ENCODE measurements around the gene SNAI3. TPM values are rescaled to one million over a fixed set of nuclear protein-coding genes. Genes with fewer than 3 reads are reported as not detected.

SNAI3 gene
- total and polyA plus RNA-seq, 2 of the 4 experiments (the other 2 are of a cell fraction), result 0.21 TPM; not detected in 1

DNA sequence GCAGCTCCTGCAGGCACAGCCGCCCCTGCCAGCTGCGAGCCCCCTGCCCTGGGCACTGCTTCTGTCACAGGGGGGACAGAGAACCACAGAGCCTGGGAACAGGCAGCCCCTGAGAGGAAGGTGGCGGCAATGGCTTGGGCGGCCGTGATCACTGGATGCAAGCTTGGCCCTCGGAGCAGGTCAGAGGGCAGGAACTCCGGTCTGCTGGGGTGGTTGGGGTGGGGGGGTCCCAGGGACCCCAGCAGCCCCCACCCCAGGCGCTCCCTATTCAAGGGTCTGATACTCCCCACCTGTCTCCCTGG lies 33.6 kb downstream of the SNAI3 start:
- no peak for DNase-seq
- 100% methylated on average over 2 of the region's 8 CpGs; no CpG with 5 or more reads in 1 of the 2 experiments for WGBS, 2 experiments (ENCODE audit: extremely low coverage in 2 of 2, insufficient read length in 1 of 2)
- CTCF ChIA-PET, result no interaction called here

More for the DNA sequence above, 33.6 kb downstream of the SNAI3 start:
- no peak overlapping the region for H3K4ac ChIP-seq (ENCODE audit: low read depth, low read length)
- no peak overlapping the region for H2BK15ac ChIP-seq (ENCODE audit: low read depth, low read length)
- in situ Hi-C loops (cut with MboI; ENCODE audit: low sequenced_read_pairs), result no loop called here
- H3K23ac ChIP-seq (ENCODE audit: low read depth, low read length), result no peak overlapping the region
- no peaks in the 10 kb centered on the region for H3K9me1 ChIP-seq (ENCODE audit: insufficient read depth, low read length)
- no peak overlapping the region for H2BK5ac ChIP-seq (ENCODE audit: low read depth, low read length, poor library complexity, severe bottlenecking)
- H4K91ac ChIP-seq (ENCODE audit: insufficient read depth, low read depth, low read length), result no peak overlapping the region
- dilution Hi-C loops (cut with HindIII; ENCODE audit: low sequenced_read_pairs, unreplicated experiment), result no loop called here
- H2BK20ac ChIP-seq (ENCODE audit: low read depth, low read length), result no peak overlapping the region
- TF ChIP-seq MAZ (IDR thresholded peaks at IDR 0.05; ENCODE audit: borderline replicate concordance, low read depth, low read length) (no peak), NFE2L2 (IDR thresholded peaks at IDR 0.05; ENCODE audit: low read depth, low read length) (no peak), SMC3 (IDR thresholded peaks at IDR 0.05; ENCODE audit: low read depth, low read length) (no peak), FOS (IDR thresholded peaks at IDR 0.05; ENCODE audit: low read depth, low read length) (no peak), CHD1 (IDR thresholded peaks at IDR 0.05; ENCODE audit: low read depth, low read length) (no peak), MAFK (IDR thresholded peaks at IDR 0.05; ENCODE audit: low read depth, low read length) (no peak), CEBPB (IDR thresholded peaks at IDR 0.05; ENCODE audit: low read depth, low read length) (no peak), RAD21 (IDR thresholded peaks at IDR 0.05; ENCODE audit: low read length) (no peak), RFX5 (IDR thresholded peaks at IDR 0.05; ENCODE audit: low read depth, low read length) (no peak), POLR2A (IDR thresholded peaks at IDR 0.05; ENCODE audit: low read depth, low read length) (no peak), BHLHE40 (IDR thresholded peaks at IDR 0.05; ENCODE audit: low read depth, low read length) (no peak), MXI1 (IDR thresholded peaks at IDR 0.05; ENCODE audit: borderline replicate concordance, low read depth, low read length) (no peak), RCOR1 (IDR thresholded peaks at IDR 0.05; ENCODE audit: insufficient replicate concordance, low read length) (no peak), ELK1 (IDR thresholded peaks at IDR 0.05; ENCODE audit: borderline replicate concordance, low read depth, low read length) (no peak)
- TF ChIP-seq, protein P1, sequence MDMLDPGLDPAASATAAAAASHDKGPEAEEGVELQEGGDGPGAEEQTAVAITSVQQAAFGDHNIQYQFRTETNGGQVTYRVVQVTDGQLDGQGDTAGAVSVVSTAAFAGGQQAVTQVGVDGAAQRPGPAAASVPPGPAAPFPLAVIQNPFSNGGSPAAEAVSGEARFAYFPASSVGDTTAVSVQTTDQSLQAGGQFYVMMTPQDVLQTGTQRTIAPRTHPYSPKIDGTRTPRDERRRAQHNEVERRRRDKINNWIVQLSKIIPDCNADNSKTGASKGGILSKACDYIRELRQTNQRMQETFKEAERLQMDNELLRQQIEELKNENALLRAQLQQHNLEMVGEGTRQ (IDR thresholded peaks at IDR 0.05; ENCODE audit: low read depth, low read length), result no peak
- TF ChIP-seq, protein P2, sequence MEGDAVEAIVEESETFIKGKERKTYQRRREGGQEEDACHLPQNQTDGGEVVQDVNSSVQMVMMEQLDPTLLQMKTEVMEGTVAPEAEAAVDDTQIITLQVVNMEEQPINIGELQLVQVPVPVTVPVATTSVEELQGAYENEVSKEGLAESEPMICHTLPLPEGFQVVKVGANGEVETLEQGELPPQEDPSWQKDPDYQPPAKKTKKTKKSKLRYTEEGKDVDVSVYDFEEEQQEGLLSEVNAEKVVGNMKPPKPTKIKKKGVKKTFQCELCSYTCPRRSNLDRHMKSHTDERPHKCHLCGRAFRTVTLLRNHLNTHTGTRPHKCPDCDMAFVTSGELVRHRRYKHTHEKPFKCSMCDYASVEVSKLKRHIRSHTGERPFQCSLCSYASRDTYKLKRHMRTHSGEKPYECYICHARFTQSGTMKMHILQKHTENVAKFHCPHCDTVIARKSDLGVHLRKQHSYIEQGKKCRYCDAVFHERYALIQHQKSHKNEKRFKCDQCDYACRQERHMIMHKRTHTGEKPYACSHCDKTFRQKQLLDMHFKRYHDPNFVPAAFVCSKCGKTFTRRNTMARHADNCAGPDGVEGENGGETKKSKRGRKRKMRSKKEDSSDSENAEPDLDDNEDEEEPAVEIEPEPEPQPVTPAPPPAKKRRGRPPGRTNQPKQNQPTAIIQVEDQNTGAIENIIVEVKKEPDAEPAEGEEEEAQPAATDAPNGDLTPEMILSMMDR (conservative IDR thresholded peaks at IDR 0.05; ENCODE audit: low read depth, low read length), result no peak
- H3K9ac ChIP-seq (ENCODE audit: low read depth, low read length), result no peak overlapping the region
- no peak overlapping the region for H3K27ac ChIP-seq (ENCODE audit: insufficient read depth, low read length)
- ATAC-seq (ENCODE audit: low read depth), result no peak
- H4K8ac ChIP-seq (ENCODE audit: low read depth in 2 of 2, low read length in 2 of 2), result no peak overlapping the region
- no peak overlapping the region for H2BK120ac ChIP-seq (ENCODE audit: low read depth, low read length)
- H3K79me1 ChIP-seq (ENCODE audit: low read depth in 1 of 2, low read length in 2 of 2), result peaks cover 0 to 20% of the 10 kb centered on the region in 2 experiments; a peak in 1 of 4 replicates
- H3K4me1 ChIP-seq (ENCODE audit: control insufficient read depth, insufficient read depth, low read length), result peaks cover 5% of the 10 kb centered on the region; the same call in 1 of the 2 replicates
- no peak overlapping the region for H3K14ac ChIP-seq (replicated peaks; ENCODE audit: low read depth, low read length)
- POLR2A ChIA-PET (ENCODE audit: unreplicated experiment), result no interaction called here
- H3K56ac ChIP-seq (ENCODE audit: extremely low read depth, insufficient read depth, low read length), result no peak overlapping the region
- no peaks in the 10 kb centered on the region for H3K9me3 ChIP-seq (ENCODE audit: control insufficient read depth, insufficient read depth, low read length)
- no peaks in the 10 kb centered on the region for H3K27me3 ChIP-seq (ENCODE audit: control insufficient read depth, insufficient read depth, low read length)
- no peak overlapping the region for H2AK9ac ChIP-seq (replicated peaks; ENCODE audit: low read depth, low read length, poor library complexity)
- no peak overlapping the region for H3K18ac ChIP-seq (ENCODE audit: low read depth, low read length)
- no peak overlapping the region for H3K4me2 ChIP-seq (ENCODE audit: low read depth, low read length)
- peaks cover 3% of the 10 kb centered on the region; the same call in 1 of the 2 replicates for H4K20me1 ChIP-seq (ENCODE audit: insufficient read depth, low read length)
- BruUV-seq (replicated peaks), result no TSS peak
- H3K36me3 ChIP-seq (ENCODE audit: control insufficient read depth, insufficient read depth, low read length), result peaks cover 13% of the 10 kb centered on the region
- no peak overlapping the region for H2AFZ ChIP-seq (replicated peaks; ENCODE audit: low read length, poor library complexity)
- intact Hi-C loops (cut with micrococcal nuclease), result no loop called here
- no peak overlapping the region for H3K4me3 ChIP-seq (ENCODE audit: insufficient read depth, low read depth, low read length)
- H4K5ac ChIP-seq (ENCODE audit: low read depth, low read length), result no peak overlapping the region
- no peak overlapping the region for H2AK5ac ChIP-seq (ENCODE audit: low read depth, low read length)

Measured in IMR-90 (cell line).